AG04450 (cell line): Measurements from ENCODE around the gene SLC39A6. TPM values are rescaled to one million over a fixed set of nuclear protein-coding genes. Genes with fewer than 3 reads are reported as not detected.
"Not testable (repeated sequence)": the region's sequence is repeated elsewhere in the genome, so short reads cannot be mapped to it uniquely, and the experiment has no call there.

Experiments used
- CTCF ChIA-PET: fragments of 300-600, 350-600 bp; formaldehyde crosslinking; extraction: SDS; loops from one replicate; lab custom pipeline; 2022; ENCODE audit warnings: antibody characterized with exemption, inconsistent platforms; lab: Charles Lee
- POLR2A ChIA-PET: fragments of 350-600 bp; formaldehyde crosslinking; extraction: SDS; loops from one replicate; lab custom pipeline; 2021; ENCODE audit warnings: antibody characterized with exemption, inconsistent platforms; lab: Yijun Ruan, JAX
- DNase-seq: peaks from one replicate; pipeline ENCODE4 v3.0.0-alpha.2; 2011; ENCODE audit warnings: low read depth, low spot score
- H3K27ac ChIP-seq: one replicate; pipeline ENCODE4 v1.5.1; 2012; ENCODE audit warnings: low read depth, low read length, control low read depth
- H3K27me3 ChIP-seq: one replicate; pipeline ENCODE4 v1.6.0; 2012; ENCODE audit warnings: low read length; ENCODE audit not compliant: control insufficient read depth, insufficient read depth
- H3K4me3 ChIP-seq: 2 replicates; pipeline ENCODE4 v1.5.1; 2011; ENCODE audit warnings: mild to moderate bottlenecking, low read depth, low read length, control low read depth
- H3K9me3 ChIP-seq: 2 replicates; pipeline ENCODE4 v1.5.1; 2012; ENCODE audit warnings: low read length; ENCODE audit not compliant: control insufficient read depth, insufficient read depth
- CTCF ChIP-seq: IDR thresholded peaks from 2 replicates; pipeline ENCODE4 v1.5.1; 2011; ENCODE audit warnings: low read depth, low read length, control low read depth, inconsistent platforms
- polyA plus RNA-seq: library from polyadenylated mRNA; depleted of rRNA; stranded (reverse); fragments of >200 nt; gene quantifications from 2 replicates; pipeline ENCODE4 v1.2.3, GENCODE V29; 2011

SLC39A6 gene
- polyA plus RNA-seq, 1 experiment: 123 TPM

- H3K27ac ChIP-seq: no peak overlapping the region
- no peak for DNase-seq
- H3K4me3 ChIP-seq: no peak overlapping the region
- POLR2A ChIA-PET: no interaction called here
- CTCF ChIA-PET: interaction anchor here (1.2 kb wide), 1 partner anchor 8 kb away, joined by 5 read pairs; no protein-coding TSS in a partner anchor
- TF ChIP-seq CTCF: no peak
- peaks cover 4% of the 10 kb centered on the region for H3K27me3 ChIP-seq
- H3K9me3 ChIP-seq: peaks cover 7% of the 10 kb centered on the region; the same call in 1 of the 2 replicates
Observed at GRCh38 chr18:36088256-36088655, 40.9 kb downstream of the SLC39A6 start.

GRCh38 chr18:36086186-36086585 lies 43.0 kb downstream of the SLC39A6 start:
- peaks cover 4% of the 10 kb centered on the region for H3K27me3 ChIP-seq
- TF ChIP-seq CTCF: no peak
- ChIA-PET POLR2A (no interaction called here), CTCF (interaction anchor here (1.3 to 1.7 kb wide), 3 partner anchors 10 to 198 kb away, joined by 4 to 13 read pairs (median 4); no protein-coding TSS in a partner anchor)
- no peak overlapping the region for H3K4me3 ChIP-seq
- no peak for DNase-seq
- H3K9me3 ChIP-seq: peaks cover 7% of the 10 kb centered on the region; the same call in 1 of the 2 replicates
- H3K27ac ChIP-seq: no peak overlapping the region

- no peak for TF ChIP-seq CTCF
- Histone ChIP-seq H3K27me3 (peaks cover 4% of the 10 kb centered on the region), H3K4me3 (no peak overlapping the region), H3K27ac (no peak overlapping the region), H3K9me3 (peaks cover 7% of the 10 kb centered on the region; the same call in 1 of the 2 replicates)
- CTCF ChIA-PET: interaction anchor here (1.3 to 1.7 kb wide), 2 partner anchors 11 to 199 kb away, joined by 4 to 13 read pairs; no protein-coding TSS in a partner anchor
- DNase-seq: no peak
- POLR2A ChIA-PET: no interaction called here
Observed at GRCh38 chr18:36085195-36085594, 43.9 kb downstream of the SLC39A6 start.

GRCh38 chr18:36083729-36084128 lies 45.4 kb downstream of the SLC39A6 start:
- no peak for DNase-seq
- POLR2A ChIA-PET: interaction anchor here (0.7 kb wide), 1 partner anchor 11 kb away, joined by 4 read pairs; no protein-coding TSS in a partner anchor
- no peak for TF ChIP-seq CTCF

GRCh38 chr18:36081118-36081517 lies 48.0 kb downstream of the SLC39A6 start:
- H3K4me3 ChIP-seq, H3K27me3 ChIP-seq, DNase-seq, H3K27ac ChIP-seq, POLR2A ChIA-PET, H3K9me3 ChIP-seq: not testable (repeated sequence)
- CTCF ChIA-PET: interaction anchor here (1.4 kb wide), 2 partner anchors 14 to 63 kb away, joined by 4 to 5 read pairs; no protein-coding TSS in a partner anchor

More at GRCh38 chr18:36083729-36084128, 45.4 kb downstream of the SLC39A6 start:
- CTCF ChIA-PET: no interaction called here
- H3K27me3 ChIP-seq: peaks cover 6% of the 10 kb centered on the region
- no peak overlapping the region for H3K27ac ChIP-seq
- H3K9me3 ChIP-seq: peaks cover 7% of the 10 kb centered on the region
- H3K4me3 ChIP-seq: no peak overlapping the region
